ENCODE measurements around the gene DYNLT5. TPM values are rescaled to one million over a fixed set of nuclear protein-coding genes. Genes with fewer than 3 reads are reported as not detected.
"Not testable (repeated sequence)": the region's sequence is repeated elsewhere in the genome, so short reads cannot be mapped to it uniquely, and the experiment has no call there.

DYNLT5 gene
- polyA plus RNA-seq, 4 donors = 0.39 to 1.3 TPM; not detected in 2

DNA sequence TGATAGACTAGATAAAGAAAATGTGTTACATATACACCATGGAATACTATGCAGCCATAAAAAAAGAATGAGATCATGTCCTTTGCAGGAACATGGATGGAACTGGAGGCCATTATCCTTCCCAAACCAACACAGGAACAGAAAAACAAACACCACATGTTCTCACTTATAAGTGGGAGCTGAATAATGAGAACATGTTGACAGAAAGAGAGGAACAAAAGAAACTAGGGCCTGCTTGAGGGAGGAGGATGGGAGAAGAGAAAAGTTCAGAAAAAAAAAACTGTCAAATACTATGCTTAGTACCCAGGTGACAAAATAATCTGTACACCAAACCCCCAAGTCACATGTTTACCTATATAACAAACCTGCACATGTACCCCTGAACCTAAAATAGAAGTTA lies 23.5 kb upstream of the DYNLT5 start:
- not testable (repeated sequence) for DNase-seq; H3K4me1 ChIP-seq (ENCODE audit: control insufficient read depth in 3 of 3, insufficient read depth in 2 of 3, low read depth in 1 of 3, low read length in 2 of 3); H3K27ac ChIP-seq (ENCODE audit: low read depth in 1 of 3, low read length in 2 of 3); H3K36me3 ChIP-seq (ENCODE audit: control insufficient read depth in 3 of 3, insufficient read depth in 2 of 3, low read depth in 1 of 3, low read length in 3 of 3); H3K27me3 ChIP-seq (ENCODE audit: control insufficient read depth in 3 of 3, insufficient read depth in 3 of 3, low read length in 3 of 3); H3K9me3 ChIP-seq (ENCODE audit: control insufficient read depth in 2 of 2, insufficient read depth in 1 of 2, low read depth in 1 of 2, low read length in 1 of 2); H3K4me3 ChIP-seq (ENCODE audit: low read depth in 1 of 3, low read length in 3 of 3); FAIRE-seq

DNA sequence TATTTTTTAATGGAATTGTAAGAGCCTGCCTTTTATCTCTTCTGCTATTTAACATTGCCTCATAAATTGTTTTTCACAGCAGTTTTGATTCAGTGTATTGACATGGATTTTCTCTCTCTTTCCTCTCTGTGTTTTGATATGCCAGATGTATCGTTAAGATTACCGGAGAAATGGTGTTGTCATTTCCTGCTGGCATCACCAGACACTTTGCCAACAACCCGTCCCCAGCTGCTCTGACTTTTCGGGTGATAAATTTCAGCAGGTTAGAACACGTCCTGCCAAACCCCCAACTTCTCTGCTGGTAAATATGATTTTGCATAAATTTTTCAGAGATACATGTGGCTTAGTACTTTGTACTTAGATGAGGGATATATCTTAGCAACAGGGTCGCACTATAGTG lies 23.1 kb upstream of the DYNLT5 start:
- 54 to 66% (median 63%) methylated on average over 6 of the region's 6 CpGs for WGBS, 3 donors
- Histone ChIP-seq H3K36me3 (ENCODE audit: control insufficient read depth in 3 of 3, insufficient read depth in 2 of 3, low read depth in 1 of 3, low read length in 3 of 3) (no peaks in the 10 kb centered on the region), H3K27ac (ENCODE audit: low read depth in 1 of 3, low read length in 2 of 3) (no peak overlapping the region), H3K4me3 (ENCODE audit: low read depth in 1 of 3, low read length in 3 of 3) (no peak overlapping the region), H3K9me3 (ENCODE audit: control insufficient read depth in 2 of 2, insufficient read depth in 1 of 2, low read depth in 1 of 2, low read length in 1 of 2) (no peaks in the 10 kb centered on the region), H3K4me1 (ENCODE audit: control insufficient read depth in 3 of 3, insufficient read depth in 2 of 3, low read depth in 1 of 3, low read length in 2 of 3) (no peaks in the 10 kb centered on the region), H3K27me3 (ENCODE audit: control insufficient read depth in 3 of 3, insufficient read depth in 3 of 3, low read length in 3 of 3) (no peaks in the 10 kb centered on the region)
- FAIRE-seq (no peak), DNase-seq (no peak)

DNA sequence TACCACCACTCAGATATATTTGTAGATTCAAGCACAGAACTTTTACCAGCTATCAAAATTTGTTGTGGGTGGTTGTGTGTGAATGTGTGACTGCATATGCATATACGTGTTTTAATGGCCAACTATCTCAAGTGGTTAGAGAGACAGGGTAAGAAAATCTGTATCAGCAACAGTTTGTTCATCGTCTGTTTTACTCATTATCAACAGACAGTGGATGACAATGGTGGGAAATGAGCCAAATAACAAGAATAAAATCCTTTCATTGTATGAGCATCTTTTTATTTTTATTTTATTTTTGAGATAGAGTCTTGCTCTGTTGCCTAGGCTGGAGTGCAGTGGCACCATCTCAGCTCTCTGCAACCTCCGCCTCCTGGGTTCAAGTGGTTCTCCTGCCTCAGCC lies 22.7 kb upstream of the DYNLT5 start:
- Histone ChIP-seq H3K27ac (ENCODE audit: low read depth in 1 of 3, low read length in 2 of 3) (no peak overlapping the region), H3K4me3 (ENCODE audit: low read depth in 1 of 3, low read length in 3 of 3) (no peak overlapping the region), H3K36me3 (ENCODE audit: control insufficient read depth in 3 of 3, insufficient read depth in 2 of 3, low read depth in 1 of 3, low read length in 3 of 3) (no peaks in the 10 kb centered on the region), H3K4me1 (ENCODE audit: control insufficient read depth in 3 of 3, insufficient read depth in 2 of 3, low read depth in 1 of 3, low read length in 2 of 3) (no peaks in the 10 kb centered on the region), H3K9me3 (ENCODE audit: control insufficient read depth in 2 of 2, insufficient read depth in 1 of 2, low read depth in 1 of 2, low read length in 1 of 2) (no peaks in the 10 kb centered on the region), H3K27me3 (ENCODE audit: control insufficient read depth in 3 of 3, insufficient read depth in 3 of 3, low read length in 3 of 3) (no peaks in the 10 kb centered on the region)
- 75 to 90% (median 81%) methylated on average over 3 of the region's 3 CpGs for WGBS, 3 donors
- no peak for DNase-seq
- FAIRE-seq = no peak

DNA sequence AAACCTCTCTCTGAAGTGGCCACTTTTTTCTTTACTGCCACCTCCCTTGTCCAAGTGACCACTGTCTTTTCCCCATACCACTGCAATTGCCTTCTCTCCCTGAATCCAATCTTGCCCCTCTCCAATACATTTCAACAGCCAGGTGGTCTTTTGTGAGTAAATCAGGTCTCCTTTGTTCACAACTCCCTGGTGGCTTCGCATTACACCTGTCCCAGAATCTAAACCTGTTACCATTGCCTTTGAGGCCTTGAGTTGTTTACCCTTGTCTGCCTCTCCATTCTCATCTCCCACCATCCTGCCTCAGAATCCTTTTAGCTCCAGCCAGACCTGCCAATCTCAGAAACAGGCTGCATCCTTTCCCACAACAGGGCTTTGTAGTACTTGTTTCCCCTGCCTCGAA lies 21.8 kb upstream of the DYNLT5 start:
- H3K4me1 ChIP-seq (ENCODE audit: control insufficient read depth in 3 of 3, insufficient read depth in 2 of 3, low read depth in 1 of 3, low read length in 2 of 3) = no peaks in the 10 kb centered on the region
- no peaks in the 10 kb centered on the region for H3K9me3 ChIP-seq (ENCODE audit: control insufficient read depth in 2 of 2, insufficient read depth in 1 of 2, low read depth in 1 of 2, low read length in 1 of 2)
- no peak overlapping the region for H3K4me3 ChIP-seq (ENCODE audit: low read depth in 1 of 3, low read length in 3 of 3)
- H3K27ac ChIP-seq (ENCODE audit: low read depth in 1 of 3, low read length in 2 of 3) = no peak overlapping the region
- no peak for FAIRE-seq
- H3K27me3 ChIP-seq (ENCODE audit: control insufficient read depth in 3 of 3, insufficient read depth in 3 of 3, low read length in 3 of 3) = no peaks in the 10 kb centered on the region
- H3K36me3 ChIP-seq (ENCODE audit: control insufficient read depth in 3 of 3, insufficient read depth in 2 of 3, low read depth in 1 of 3, low read length in 3 of 3) = no peaks in the 10 kb centered on the region
- DNase-seq = no peak
- WGBS, 3 donors = 76 to 78% (median 77%) methylated on average over 2 of the region's 2 CpGs

DNA sequence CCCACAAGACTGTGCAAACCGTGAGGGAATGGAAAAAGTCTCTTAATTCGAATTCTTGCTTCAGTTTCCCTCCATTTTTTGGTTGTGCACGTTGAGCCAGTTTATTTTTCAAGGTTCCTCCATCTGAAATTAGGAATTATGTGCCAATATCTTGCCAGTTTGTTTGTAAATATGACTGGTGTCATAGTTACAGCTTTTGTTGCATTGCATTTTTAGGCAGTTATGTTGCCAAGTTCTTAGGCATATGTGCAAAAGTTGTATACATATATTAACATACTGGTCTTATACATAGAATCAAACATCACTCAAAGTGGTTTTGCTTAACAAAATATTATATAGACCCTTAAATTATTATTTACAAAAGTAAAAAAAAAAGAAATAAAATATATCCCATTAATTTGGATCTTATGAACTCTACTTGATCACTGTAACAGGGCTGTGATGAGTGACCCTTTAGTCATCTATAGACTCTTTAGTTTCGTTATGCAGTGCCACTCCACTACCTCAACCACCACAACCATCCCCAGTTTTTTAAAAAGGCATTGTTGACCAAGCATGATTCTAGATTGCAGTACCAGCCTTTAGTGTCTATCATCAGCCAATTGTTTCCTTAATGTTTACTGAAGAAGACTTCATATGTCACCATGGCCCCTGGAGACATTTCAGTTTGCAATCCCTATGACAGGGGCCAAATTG lies 20.9 kb upstream of the DYNLT5 start:
- no peak for DNase-seq
- 76 to 82% (median 82%) methylated on average over 4 of the region's 4 CpGs for WGBS, 3 donors
- Histone ChIP-seq H3K9me3 (ENCODE audit: control insufficient read depth in 2 of 2, insufficient read depth in 1 of 2, low read depth in 1 of 2, low read length in 1 of 2) (no peaks in the 10 kb centered on the region), H3K27ac (ENCODE audit: low read depth in 1 of 3, low read length in 2 of 3) (no peak overlapping the region), H3K4me3 (ENCODE audit: low read depth in 1 of 3, low read length in 3 of 3) (no peak overlapping the region), H3K27me3 (ENCODE audit: control insufficient read depth in 3 of 3, insufficient read depth in 3 of 3, low read length in 3 of 3) (no peaks in the 10 kb centered on the region), H3K4me1 (ENCODE audit: control insufficient read depth in 3 of 3, insufficient read depth in 2 of 3, low read depth in 1 of 3, low read length in 2 of 3) (no peaks in the 10 kb centered on the region), H3K36me3 (ENCODE audit: control insufficient read depth in 3 of 3, insufficient read depth in 2 of 3, low read depth in 1 of 3, low read length in 3 of 3) (no peaks in the 10 kb centered on the region)
- no peak for FAIRE-seq

DNA sequence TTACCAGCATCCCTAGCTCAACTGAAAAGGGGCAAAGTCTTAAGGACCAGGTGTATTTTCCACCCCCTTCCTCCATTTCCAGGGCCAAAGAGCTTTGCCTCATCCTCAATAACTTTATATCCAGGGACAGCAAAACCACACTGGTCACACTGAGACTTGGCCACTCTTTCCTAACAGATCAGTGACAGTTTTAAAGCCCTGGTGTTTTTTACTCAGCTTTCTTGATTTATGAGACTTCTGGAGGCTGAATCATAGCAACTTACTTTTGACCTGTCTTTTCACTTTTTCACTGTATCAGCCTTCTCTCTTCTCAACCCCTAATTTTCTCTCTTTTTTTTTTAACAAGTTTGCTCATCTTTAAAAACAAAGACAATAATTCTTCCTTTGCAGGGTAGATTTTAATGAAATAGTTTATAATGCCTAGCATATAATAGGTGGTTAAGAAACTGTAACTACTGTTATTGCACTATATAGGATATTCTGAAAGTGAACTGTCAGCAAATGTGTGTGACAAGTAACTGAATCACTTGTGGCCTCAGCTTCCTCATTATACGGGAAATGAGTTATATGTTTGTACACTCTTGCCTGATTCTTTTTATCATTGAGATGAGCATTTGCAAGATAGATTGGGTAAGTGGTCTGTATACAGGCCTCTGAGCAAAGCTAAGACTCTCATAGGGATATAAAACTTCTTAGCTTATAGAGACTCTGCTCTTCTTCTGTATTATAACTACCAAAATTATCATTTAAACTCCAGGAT lies 19.7 kb upstream of the DYNLT5 start:
- WGBS, 3 donors = 0% methylated on average over 1 of the region's 1 CpG
- Histone ChIP-seq H3K9me3 (ENCODE audit: control insufficient read depth in 2 of 2, insufficient read depth in 1 of 2, low read depth in 1 of 2, low read length in 1 of 2) (no peaks in the 10 kb centered on the region), H3K4me3 (ENCODE audit: low read depth in 1 of 3, low read length in 3 of 3) (no peak overlapping the region), H3K27me3 (ENCODE audit: control insufficient read depth in 3 of 3, insufficient read depth in 3 of 3, low read length in 3 of 3) (no peaks in the 10 kb centered on the region), H3K27ac (ENCODE audit: low read depth in 1 of 3, low read length in 2 of 3) (no peak overlapping the region), H3K4me1 (ENCODE audit: control insufficient read depth in 3 of 3, insufficient read depth in 2 of 3, low read depth in 1 of 3, low read length in 2 of 3) (no peaks in the 10 kb centered on the region), H3K36me3 (ENCODE audit: control insufficient read depth in 3 of 3, insufficient read depth in 2 of 3, low read depth in 1 of 3, low read length in 3 of 3) (no peaks in the 10 kb centered on the region)
- FAIRE-seq = no peak
- DNase-seq = no peak

DNA sequence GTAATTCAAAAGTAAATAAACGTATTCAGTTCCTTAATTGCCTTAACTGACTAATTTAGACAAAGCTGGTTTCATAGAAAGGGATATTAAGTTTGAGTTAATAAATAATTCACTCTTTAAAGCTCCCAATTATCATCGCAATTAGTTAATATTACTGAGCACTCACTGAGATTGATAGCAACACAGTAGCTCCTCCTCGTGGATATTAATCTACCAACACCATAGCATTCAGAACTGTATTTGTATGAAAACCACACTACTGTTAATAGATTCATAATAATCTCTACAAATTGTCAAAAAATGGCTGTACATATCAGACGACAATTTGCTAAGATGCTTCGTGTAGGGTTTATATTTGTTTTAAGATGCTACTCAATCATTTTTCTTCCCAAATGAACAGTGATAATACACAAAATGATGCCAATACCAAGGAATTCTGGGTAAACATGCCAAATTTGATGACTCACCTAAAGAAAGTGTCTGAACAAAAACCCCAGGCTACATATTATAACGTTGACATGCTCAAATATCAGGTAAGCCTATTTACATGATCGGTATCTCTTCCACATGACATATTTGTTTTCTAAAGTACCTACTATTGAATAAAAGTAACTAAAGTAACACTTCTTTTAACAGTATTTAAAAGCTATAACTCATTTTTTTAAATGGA lies 18.8 kb upstream of the DYNLT5 start:
- H3K9me3 ChIP-seq (ENCODE audit: control insufficient read depth in 2 of 2, insufficient read depth in 1 of 2, low read depth in 1 of 2, low read length in 1 of 2) = no peaks in the 10 kb centered on the region
- no peaks in the 10 kb centered on the region for H3K4me1 ChIP-seq (ENCODE audit: control insufficient read depth in 3 of 3, insufficient read depth in 2 of 3, low read depth in 1 of 3, low read length in 2 of 3)
- no peaks in the 10 kb centered on the region for H3K27me3 ChIP-seq (ENCODE audit: control insufficient read depth in 3 of 3, insufficient read depth in 3 of 3, low read length in 3 of 3)
- FAIRE-seq = peak; percentile 19
- no peak overlapping the region for H3K4me3 ChIP-seq (ENCODE audit: low read depth in 1 of 3, low read length in 3 of 3)
- H3K36me3 ChIP-seq (ENCODE audit: control insufficient read depth in 3 of 3, insufficient read depth in 2 of 3, low read depth in 1 of 3, low read length in 3 of 3) = no peaks in the 10 kb centered on the region
- 32 to 48% (median 40%) methylated on average over 7 of the region's 7 CpGs for WGBS, 3 donors
- DNase-seq = no peak
- H3K27ac ChIP-seq (ENCODE audit: low read depth in 1 of 3, low read length in 2 of 3) = no peak overlapping the region

DNA sequence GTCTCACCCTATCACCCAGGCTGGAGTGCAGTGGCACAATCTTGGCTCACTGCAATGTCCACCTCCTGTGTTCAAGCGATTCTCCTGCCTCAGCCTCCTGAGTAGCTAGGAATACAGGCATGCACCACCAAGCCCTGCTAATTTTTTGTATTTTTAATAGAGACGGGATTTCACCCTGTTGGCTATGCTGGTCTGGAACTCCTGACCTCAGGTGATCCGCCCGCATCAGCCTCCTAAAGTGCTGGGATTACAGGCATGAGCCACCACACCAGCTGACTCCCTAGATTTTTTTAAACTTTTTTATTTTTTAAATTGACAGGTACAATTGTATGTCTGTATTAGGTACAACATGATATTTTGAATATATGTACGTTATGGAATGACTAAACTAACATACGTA lies 17.7 kb upstream of the DYNLT5 start:
- not testable (repeated sequence) for H3K36me3 ChIP-seq (ENCODE audit: control insufficient read depth in 3 of 3, insufficient read depth in 2 of 3, low read depth in 1 of 3, low read length in 3 of 3); H3K27me3 ChIP-seq (ENCODE audit: control insufficient read depth in 3 of 3, insufficient read depth in 3 of 3, low read length in 3 of 3); DNase-seq; H3K4me1 ChIP-seq (ENCODE audit: control insufficient read depth in 3 of 3, insufficient read depth in 2 of 3, low read depth in 1 of 3, low read length in 2 of 3); H3K27ac ChIP-seq (ENCODE audit: low read depth in 1 of 3, low read length in 2 of 3); H3K4me3 ChIP-seq (ENCODE audit: low read depth in 1 of 3, low read length in 3 of 3); FAIRE-seq; H3K9me3 ChIP-seq (ENCODE audit: control insufficient read depth in 2 of 2, insufficient read depth in 1 of 2, low read depth in 1 of 2, low read length in 1 of 2)
- WGBS, 3 donors = 45 to 75% (median 57%) methylated on average over 6 of the region's 6 CpGs
